Ovary (tissue), 3 donors: ENCODE data around the gene DUSP1.

ENCODE experiments used
- CTCF ChIP-seq, 3 donors: fragments of 450-650 bp in 2 of 3; fragments of 200-600 bp in 1 of 3; IDR thresholded peaks; one replicate each; pipeline versions ENCODE4 v1.5.1 to v1.8.0; 2016 to 2022; ENCODE audit warnings: antibody characterized with exemption in 3 of 3, mild to moderate bottlenecking in 1 of 3
- EP300 ChIP-seq: sonication (generic); formaldehyde crosslinking; IDR thresholded peaks from one replicate; pipeline ENCODE4 v1.6.1; 2017; ENCODE audit warnings: antibody characterized with exemption
- POLR2A ChIP-seq: fragments of 450-650 bp; IDR thresholded peaks from one replicate; pipeline ENCODE4 v1.6.1; 2017; ENCODE audit warnings: antibody characterized with exemption, mild to moderate bottlenecking, moderate library complexity
- donor health status: DM: no; HTN: no; CAD: no.

DNA sequence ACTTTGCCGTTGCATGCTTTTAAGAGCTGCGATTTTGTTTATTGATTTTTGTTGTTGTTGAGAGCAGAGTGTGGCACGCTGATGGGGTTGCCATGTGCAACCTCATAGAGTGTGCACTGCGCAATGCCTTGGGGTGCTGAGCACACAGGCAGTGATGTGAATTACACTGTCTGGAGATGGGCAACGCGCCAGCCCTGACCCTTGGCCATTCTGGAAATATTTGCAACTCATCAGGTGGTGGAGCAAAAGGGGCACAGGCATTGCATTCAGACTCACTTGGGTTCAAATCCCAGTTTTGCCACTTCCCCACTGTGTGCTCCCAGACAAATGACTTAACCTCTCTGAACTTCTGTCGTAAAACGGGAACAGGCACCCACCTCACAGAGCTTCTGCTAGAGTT, 25.6 kb downstream of the DUSP1 start:
- TF ChIP-seq CTCF (IDR thresholded peaks at IDR 0.05), result no peak
- TF ChIP-seq EP300, result no peak
- no peak for TF ChIP-seq POLR2A
